ENCODE measurements around the gene TMPO. TPM values are rescaled to one million over a fixed set of nuclear protein-coding genes. Genes with fewer than 3 reads are reported as not detected.

The TMPO gene
- total and polyA plus RNA-seq, 10 of the 15 experiments (the other 5 are each of a cell fraction or from before 2014, with no cell fraction given) = 79.8 to 246 (median 179) TPM

DNA sequence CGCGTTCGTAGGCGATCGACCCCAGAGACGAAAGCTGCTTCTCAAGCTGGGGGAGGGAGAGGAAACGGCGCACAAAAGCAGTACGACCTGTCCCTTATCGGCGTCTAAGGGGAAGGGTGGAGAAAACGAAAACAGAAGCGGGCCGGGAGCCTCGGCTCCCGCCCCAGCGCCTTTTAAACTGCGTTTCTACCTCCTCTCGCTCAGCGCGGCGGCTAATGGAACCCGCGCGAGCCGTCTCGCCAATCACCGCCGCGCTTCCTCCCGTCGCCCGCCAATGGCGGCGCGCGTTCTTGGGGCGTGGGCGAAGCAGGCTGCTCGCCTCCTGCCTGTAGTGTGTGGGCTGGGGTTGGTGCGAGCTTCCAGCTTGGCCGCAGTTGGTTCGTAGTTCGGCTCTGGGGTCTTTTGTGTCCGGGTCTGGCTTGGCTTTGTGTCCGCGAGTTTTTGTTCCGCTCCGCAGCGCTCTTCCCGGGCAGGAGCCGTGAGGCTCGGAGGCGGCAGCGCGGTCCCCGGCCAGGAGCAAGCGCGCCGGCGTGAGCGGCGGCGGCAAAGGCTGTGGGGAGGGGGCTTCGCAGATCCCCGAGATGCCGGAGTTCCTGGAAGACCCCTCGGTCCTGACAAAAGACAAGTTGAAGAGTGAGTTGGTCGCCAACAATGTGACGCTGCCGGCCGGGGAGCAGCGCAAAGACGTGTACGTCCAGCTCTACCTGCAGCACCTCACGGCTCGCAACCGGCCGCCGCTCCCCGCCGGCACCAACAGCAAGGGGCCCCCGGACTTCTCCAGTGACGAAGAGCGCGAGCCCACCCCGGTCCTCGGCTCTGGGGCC is at the start of gene TMPO (continued):
- TF ChIP-seq, protein P1, sequence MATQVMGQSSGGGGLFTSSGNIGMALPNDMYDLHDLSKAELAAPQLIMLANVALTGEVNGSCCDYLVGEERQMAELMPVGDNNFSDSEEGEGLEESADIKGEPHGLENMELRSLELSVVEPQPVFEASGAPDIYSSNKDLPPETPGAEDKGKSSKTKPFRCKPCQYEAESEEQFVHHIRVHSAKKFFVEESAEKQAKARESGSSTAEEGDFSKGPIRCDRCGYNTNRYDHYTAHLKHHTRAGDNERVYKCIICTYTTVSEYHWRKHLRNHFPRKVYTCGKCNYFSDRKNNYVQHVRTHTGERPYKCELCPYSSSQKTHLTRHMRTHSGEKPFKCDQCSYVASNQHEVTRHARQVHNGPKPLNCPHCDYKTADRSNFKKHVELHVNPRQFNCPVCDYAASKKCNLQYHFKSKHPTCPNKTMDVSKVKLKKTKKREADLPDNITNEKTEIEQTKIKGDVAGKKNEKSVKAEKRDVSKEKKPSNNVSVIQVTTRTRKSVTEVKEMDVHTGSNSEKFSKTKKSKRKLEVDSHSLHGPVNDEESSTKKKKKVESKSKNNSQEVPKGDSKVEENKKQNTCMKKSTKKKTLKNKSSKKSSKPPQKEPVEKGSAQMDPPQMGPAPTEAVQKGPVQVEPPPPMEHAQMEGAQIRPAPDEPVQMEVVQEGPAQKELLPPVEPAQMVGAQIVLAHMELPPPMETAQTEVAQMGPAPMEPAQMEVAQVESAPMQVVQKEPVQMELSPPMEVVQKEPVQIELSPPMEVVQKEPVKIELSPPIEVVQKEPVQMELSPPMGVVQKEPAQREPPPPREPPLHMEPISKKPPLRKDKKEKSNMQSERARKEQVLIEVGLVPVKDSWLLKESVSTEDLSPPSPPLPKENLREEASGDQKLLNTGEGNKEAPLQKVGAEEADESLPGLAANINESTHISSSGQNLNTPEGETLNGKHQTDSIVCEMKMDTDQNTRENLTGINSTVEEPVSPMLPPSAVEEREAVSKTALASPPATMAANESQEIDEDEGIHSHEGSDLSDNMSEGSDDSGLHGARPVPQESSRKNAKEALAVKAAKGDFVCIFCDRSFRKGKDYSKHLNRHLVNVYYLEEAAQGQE (IDR thresholded peaks at IDR 0.05; ENCODE audit: low read depth, low read length) = no peak
- TF ChIP-seq MEF2A (IDR thresholded peaks at IDR 0.05; ENCODE audit: insufficient read depth, low read depth, low read length) (0 out of 2 replicates have a peak, but pooled peaks have one; percentile 2), SUZ12 (IDR thresholded peaks at IDR 0.05; ENCODE audit: unreplicated experiment) (no peak), EP300 (IDR thresholded peaks at IDR 0.05; ENCODE audit: borderline replicate concordance in 1 of 2, control insufficient read depth in 1 of 2, low read depth in 2 of 2, low read length in 2 of 2) (no peak), MYC (IDR thresholded peaks at IDR 0.05; ENCODE audit: insufficient read depth, insufficient read length, insufficient replicate concordance, low read length, severe bottlenecking) (no peak), ZBED1 (IDR thresholded peaks at IDR 0.05; ENCODE audit: borderline replicate concordance) (peak; percentile 43; the same call in 1 of the 2 replicates), IKZF1 (conservative IDR thresholded peaks at IDR 0.05) (peak; percentile 10), CHD4 (IDR thresholded peaks at IDR 0.05) (no peak), SIX5 (IDR thresholded peaks at IDR 0.05; ENCODE audit: low read depth, low read length, severe bottlenecking) (peak; percentile 59), HDGF (IDR thresholded peaks at IDR 0.05) (no peak), NR2F1 (conservative IDR thresholded peaks at IDR 0.05) (no peak), ZZZ3 (IDR thresholded peaks at IDR 0.05; ENCODE audit: control insufficient read depth, insufficient read length, low read depth) (no peak), TCF3 (IDR thresholded peaks at IDR 0.05; ENCODE audit: borderline replicate concordance, insufficient read depth, low read depth, low read length) (0 out of 2 replicates have a peak, but pooled peaks have one; percentile 22), SUPT20H (IDR thresholded peaks at IDR 0.05; ENCODE audit: borderline replicate concordance, control insufficient read depth, low read depth, low read length) (no peak), RAD51 (IDR thresholded peaks at IDR 0.05) (no peak), HDAC2 (IDR thresholded peaks at IDR 0.05) (no peak), HDAC6 (IDR thresholded peaks at IDR 0.05; ENCODE audit: unreplicated experiment) (no peak), ZNF274 (IDR thresholded peaks at IDR 0.05; ENCODE audit: insufficient read depth, insufficient read length) (no peak), BMI1 (IDR thresholded peaks at IDR 0.05; ENCODE audit: borderline replicate concordance) (no peak), ZNF207 (IDR thresholded peaks at IDR 0.05; ENCODE audit: borderline replicate concordance) (0 out of 2 replicates have a peak, but pooled peaks have one; percentile 79), STAT1 (conservative IDR thresholded peaks at IDR 0.05) (no peak)
- TF ChIP-seq, protein P2, sequence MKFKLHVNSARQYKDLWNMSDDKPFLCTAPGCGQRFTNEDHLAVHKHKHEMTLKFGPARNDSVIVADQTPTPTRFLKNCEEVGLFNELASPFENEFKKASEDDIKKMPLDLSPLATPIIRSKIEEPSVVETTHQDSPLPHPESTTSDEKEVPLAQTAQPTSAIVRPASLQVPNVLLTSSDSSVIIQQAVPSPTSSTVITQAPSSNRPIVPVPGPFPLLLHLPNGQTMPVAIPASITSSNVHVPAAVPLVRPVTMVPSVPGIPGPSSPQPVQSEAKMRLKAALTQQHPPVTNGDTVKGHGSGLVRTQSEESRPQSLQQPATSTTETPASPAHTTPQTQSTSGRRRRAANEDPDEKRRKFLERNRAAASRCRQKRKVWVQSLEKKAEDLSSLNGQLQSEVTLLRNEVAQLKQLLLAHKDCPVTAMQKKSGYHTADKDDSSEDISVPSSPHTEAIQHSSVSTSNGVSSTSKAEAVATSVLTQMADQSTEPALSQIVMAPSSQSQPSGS (IDR thresholded peaks at IDR 0.05; ENCODE audit: low read length) = no peak
- TF ChIP-seq, protein P3, sequence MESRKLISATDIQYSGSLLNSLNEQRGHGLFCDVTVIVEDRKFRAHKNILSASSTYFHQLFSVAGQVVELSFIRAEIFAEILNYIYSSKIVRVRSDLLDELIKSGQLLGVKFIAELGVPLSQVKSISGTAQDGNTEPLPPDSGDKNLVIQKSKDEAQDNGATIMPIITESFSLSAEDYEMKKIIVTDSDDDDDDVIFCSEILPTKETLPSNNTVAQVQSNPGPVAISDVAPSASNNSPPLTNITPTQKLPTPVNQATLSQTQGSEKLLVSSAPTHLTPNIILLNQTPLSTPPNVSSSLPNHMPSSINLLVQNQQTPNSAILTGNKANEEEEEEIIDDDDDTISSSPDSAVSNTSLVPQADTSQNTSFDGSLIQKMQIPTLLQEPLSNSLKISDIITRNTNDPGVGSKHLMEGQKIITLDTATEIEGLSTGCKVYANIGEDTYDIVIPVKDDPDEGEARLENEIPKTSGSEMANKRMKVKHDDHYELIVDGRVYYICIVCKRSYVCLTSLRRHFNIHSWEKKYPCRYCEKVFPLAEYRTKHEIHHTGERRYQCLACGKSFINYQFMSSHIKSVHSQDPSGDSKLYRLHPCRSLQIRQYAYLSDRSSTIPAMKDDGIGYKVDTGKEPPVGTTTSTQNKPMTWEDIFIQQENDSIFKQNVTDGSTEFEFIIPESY (IDR thresholded peaks at IDR 0.05) = no peak
- TF ChIP-seq, protein P4, sequence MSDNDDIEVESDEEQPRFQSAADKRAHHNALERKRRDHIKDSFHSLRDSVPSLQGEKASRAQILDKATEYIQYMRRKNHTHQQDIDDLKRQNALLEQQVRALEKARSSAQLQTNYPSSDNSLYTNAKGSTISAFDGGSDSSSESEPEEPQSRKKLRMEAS (IDR thresholded peaks at IDR 0.05; ENCODE audit: low read depth, low read length) = no peak; the same call in 1 of the 2 replicates

All from GM12878 (cell line).